PC-3 (cell line): ENCODE measurements around the gene PODN. TPM values are rescaled to one million over a fixed set of nuclear protein-coding genes. Genes with fewer than 3 reads are reported as not detected.

Experiments used
- ATAC-seq: fragments of 200-7000 bp; cut with Tn5 transposase; 2 replicates; pipeline ENCODE4 v1.9.1; 2020; ENCODE audit warnings: mild to moderate bottlenecking, moderate library complexity
- BruUV-seq: library from RNA; stranded (reverse); fragments of 400-500 nt; replicated peaks from 2 replicates; lab custom pipeline; 2021; lab: Mats Ljungman, UMichigan
- CTCF ChIA-PET: fragments of 300-600 bp; sonication (Branson Sonifier 250); formaldehyde crosslinking; loops from one replicate; lab custom pipeline; 2022; ENCODE audit warnings: antibody characterized with exemption; lab: Charles Lee
- POLR2A ChIA-PET: fragments of 300-600 bp; sonication (Branson Sonifier 250); formaldehyde crosslinking; loops from one replicate; lab custom pipeline; 2022; ENCODE audit warnings: antibody characterized with exemption; ENCODE audit not compliant: unreplicated experiment; lab: Charles Lee
- DNase-seq: peaks from one replicate; pipeline ENCODE4 v3.0.0-alpha.2; 2015
- H2AFZ ChIP-seq: fragments of 300-600 bp; sonication (generic); 2 replicates; pipeline ENCODE4 v1.6.0; 2016; ENCODE audit warnings: antibody characterized with exemption, low read length
- H3F3A ChIP-seq: fragments of 300-600 bp; sonication (generic); one replicate; pipeline ENCODE4 v1.6.0; 2017; ENCODE audit warnings: antibody characterized with exemption, low read length, control low read depth, mild to moderate bottlenecking; ENCODE audit not compliant: unreplicated experiment
- H3K27ac ChIP-seq: fragments of 300-600 bp; sonication (generic); 2 replicates; pipeline ENCODE4 v1.5.1; 2016; ENCODE audit warnings: mild to moderate bottlenecking, low read length
- H3K27me3 ChIP-seq: fragments of 300-600 bp; sonication (generic); 2 replicates; pipeline ENCODE4 v1.6.1; 2016; ENCODE audit warnings: low read length, mixed read lengths
- H3K36me3 ChIP-seq: fragments of 300-600 bp; sonication (generic); 2 replicates; pipeline ENCODE4 v1.6.1; 2016; ENCODE audit warnings: low read depth, mixed run types, low read length, mixed read lengths
- H3K4me1 ChIP-seq: fragments of 300-600 bp; sonication (generic); 2 replicates; pipeline ENCODE4 v1.5.1; 2016; ENCODE audit warnings: low read length; ENCODE audit not compliant: insufficient read depth
- H3K4me2 ChIP-seq: fragments of 300-600 bp; sonication (generic); 2 replicates; pipeline ENCODE4 v1.6.0; 2016; ENCODE audit warnings: low read length
- H3K4me3 ChIP-seq: fragments of 300-600 bp; sonication (generic); 2 replicates; pipeline ENCODE4 v1.5.1; 2016; ENCODE audit warnings: mild to moderate bottlenecking, low read length, mixed read lengths
- H3K79me2 ChIP-seq: fragments of 300-600 bp; sonication (generic); 2 replicates; pipeline ENCODE4 v1.6.1; 2017; ENCODE audit warnings: low read length, mixed read lengths
- H3K9ac ChIP-seq: fragments of 300-600 bp; sonication (generic); 2 replicates; pipeline ENCODE4 v1.6.0; 2016; ENCODE audit warnings: mild to moderate bottlenecking, low read length
- H3K9me2 ChIP-seq: fragments of 300-600 bp; sonication (generic); replicated peaks from 2 replicates; pipeline ENCODE4 v1.6.1; 2016; ENCODE audit warnings: mixed run types, low read length, mixed read lengths
- H3K9me3 ChIP-seq: fragments of 300-600 bp; sonication (generic); 2 replicates; pipeline ENCODE4 v1.6.1; 2016; ENCODE audit warnings: low read length, mixed read lengths
- H4K20me1 ChIP-seq: fragments of 300-600 bp; sonication (generic); 2 replicates; pipeline ENCODE4 v1.6.1; 2016; ENCODE audit warnings: low read length, mixed read lengths
- EZH2 ChIP-seq: fragments of 300-600 bp; sonication (generic); IDR thresholded peaks from one replicate; pipeline ENCODE4 v1.6.1; 2017; ENCODE audit warnings: antibody characterized with exemption, mild to moderate bottlenecking, low read length; ENCODE audit not compliant: unreplicated experiment
- EZH2phosphoT487 ChIP-seq: fragments of 300-600 bp; sonication (generic); IDR thresholded peaks from 2 replicates; pipeline ENCODE4 v1.6.1; 2018; ENCODE audit warnings: mild to moderate bottlenecking, antibody characterized with exemption, low read length, borderline replicate concordance
- intact Hi-C: fragments of 100-400 bp; cut with micrococcal nuclease; formaldehyde crosslinking; loops from 2 replicates; pipeline ENCODE4 v1.9.0; 2023
- total RNA-seq: library from RNA; depleted of rRNA; stranded (reverse); fragments of >200 nt; gene quantifications from 2 replicates; pipeline ENCODE4 v1.2.3, GENCODE V29; 2014
- TF ChIP-seq, protein P1 (sequence below): fragments of 300-600 bp; sonication (generic); conservative IDR thresholded peaks from 2 replicates; pipeline ENCODE4 v1.5.1; 2017; ENCODE audit warnings: antibody characterized with exemption, low read depth, mild to moderate bottlenecking, low read length

PODN gene
- total RNA-seq, 1 experiment from 2014 or later, result not detected

DNA sequence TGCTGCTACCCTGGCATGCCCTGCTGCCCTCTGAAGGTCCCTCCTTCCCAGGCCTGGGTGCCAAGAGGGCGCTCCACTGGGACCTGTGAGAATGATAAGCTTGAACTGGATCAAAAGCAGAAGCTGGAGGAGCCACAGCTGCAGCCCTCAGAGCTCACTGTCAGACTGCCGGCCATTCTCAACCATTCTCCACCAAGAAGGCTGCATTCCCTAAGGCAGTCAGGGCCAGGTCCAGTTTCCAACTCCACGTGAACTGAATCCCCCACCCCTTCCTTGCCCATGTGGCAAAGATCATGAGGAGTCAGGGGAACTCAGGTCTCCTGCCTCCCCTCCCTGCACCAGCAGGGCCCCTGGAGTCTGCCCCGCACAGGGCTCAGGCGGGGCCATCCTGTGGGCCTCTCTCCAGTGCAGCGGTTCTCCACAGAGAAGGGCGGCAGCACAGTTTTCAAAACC, 61.0 kb downstream of the PODN start:
- Histone ChIP-seq H3K4me1 (peaks cover 11% of the 10 kb centered on the region), H3K4me2 (no peak overlapping the region), H3F3A (no peaks in the 10 kb centered on the region), H3K9ac (no peak overlapping the region), H3K4me3 (no peak overlapping the region), H3K79me2 (no peaks in the 10 kb centered on the region), H3K9me3 (no peaks in the 10 kb centered on the region), H3K9me2 (no peaks in the 10 kb centered on the region), H4K20me1 (no peaks in the 10 kb centered on the region), H3K27me3 (no peaks in the 10 kb centered on the region), H3K36me3 (no peaks in the 10 kb centered on the region), H2AFZ (no peak overlapping the region), H3K27ac (no peak overlapping the region)
- POLR2A ChIA-PET, result no interaction called here
- intact Hi-C loops, result no loop called here
- ATAC-seq (no peak), DNase-seq (no peak)
- CTCF ChIA-PET, result no interaction called here
- BruUV-seq, result no TSS peak
- TF ChIP-seq EZH2phosphoT487 (no peak), EZH2 (no peak)
- TF ChIP-seq, protein P1, sequence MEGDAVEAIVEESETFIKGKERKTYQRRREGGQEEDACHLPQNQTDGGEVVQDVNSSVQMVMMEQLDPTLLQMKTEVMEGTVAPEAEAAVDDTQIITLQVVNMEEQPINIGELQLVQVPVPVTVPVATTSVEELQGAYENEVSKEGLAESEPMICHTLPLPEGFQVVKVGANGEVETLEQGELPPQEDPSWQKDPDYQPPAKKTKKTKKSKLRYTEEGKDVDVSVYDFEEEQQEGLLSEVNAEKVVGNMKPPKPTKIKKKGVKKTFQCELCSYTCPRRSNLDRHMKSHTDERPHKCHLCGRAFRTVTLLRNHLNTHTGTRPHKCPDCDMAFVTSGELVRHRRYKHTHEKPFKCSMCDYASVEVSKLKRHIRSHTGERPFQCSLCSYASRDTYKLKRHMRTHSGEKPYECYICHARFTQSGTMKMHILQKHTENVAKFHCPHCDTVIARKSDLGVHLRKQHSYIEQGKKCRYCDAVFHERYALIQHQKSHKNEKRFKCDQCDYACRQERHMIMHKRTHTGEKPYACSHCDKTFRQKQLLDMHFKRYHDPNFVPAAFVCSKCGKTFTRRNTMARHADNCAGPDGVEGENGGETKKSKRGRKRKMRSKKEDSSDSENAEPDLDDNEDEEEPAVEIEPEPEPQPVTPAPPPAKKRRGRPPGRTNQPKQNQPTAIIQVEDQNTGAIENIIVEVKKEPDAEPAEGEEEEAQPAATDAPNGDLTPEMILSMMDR, result no peak

GRCh38 chr1:53123453-53124140, 61.6 kb downstream of the PODN start:
- no peak overlapping the region for H3K9ac ChIP-seq
- no peaks in the 10 kb centered on the region for H3K9me2 ChIP-seq
- no peak overlapping the region for H2AFZ ChIP-seq
- no peaks in the 10 kb centered on the region for H3K79me2 ChIP-seq
- no peaks in the 10 kb centered on the region for H3K9me3 ChIP-seq
- H3K4me2 ChIP-seq, result no peak overlapping the region
- DNase-seq (no peak), ATAC-seq (no peak)
- intact Hi-C loops, result no loop called here
- POLR2A ChIA-PET, result no interaction called here
- H3K4me3 ChIP-seq, result no peak overlapping the region
- H3K36me3 ChIP-seq, result no peaks in the 10 kb centered on the region
- no TSS peak for BruUV-seq
- no peaks in the 10 kb centered on the region for H4K20me1 ChIP-seq
- H3F3A ChIP-seq, result no peaks in the 10 kb centered on the region
- H3K4me1 ChIP-seq, result peaks cover 11% of the 10 kb centered on the region
- CTCF ChIA-PET, result no interaction called here
- TF ChIP-seq EZH2 (no peak), EZH2phosphoT487 (no peak)
- TF ChIP-seq, protein P1, result no peak
- no peaks in the 10 kb centered on the region for H3K27me3 ChIP-seq
- no peak overlapping the region for H3K27ac ChIP-seq

GRCh38 chr1:53125122-53125521, 63.1 kb downstream of the PODN start:
- H3K9me3 ChIP-seq, result no peaks in the 10 kb centered on the region
- no peak for ATAC-seq
- no TSS peak for BruUV-seq
- TF ChIP-seq, protein P1, result no peak
- TF ChIP-seq EZH2, result no peak
- no peak overlapping the region for H3K4me2 ChIP-seq
- no peak overlapping the region for H2AFZ ChIP-seq
- DNase-seq, result no peak
- no peaks in the 10 kb centered on the region for H3F3A ChIP-seq
- H3K27ac ChIP-seq, result no peak overlapping the region
- H3K4me3 ChIP-seq, result no peak overlapping the region
- H3K9ac ChIP-seq, result no peak overlapping the region
- no peaks in the 10 kb centered on the region for H3K36me3 ChIP-seq
- ChIA-PET POLR2A (no interaction called here), CTCF (no interaction called here)
- intact Hi-C loops, result no loop called here
- no peaks in the 10 kb centered on the region for H4K20me1 ChIP-seq
- no peaks in the 10 kb centered on the region for H3K9me2 ChIP-seq
- peaks cover 11% of the 10 kb centered on the region for H3K4me1 ChIP-seq
- no peaks in the 10 kb centered on the region for H3K27me3 ChIP-seq
- no peaks in the 10 kb centered on the region for H3K79me2 ChIP-seq
